Activated T-helper 1 cell treated with anti-CD3 and anti-CD28 coated beads, Interleukin-12 subunit alpha, Interleukin-12 subunit beta, Interleukin-2, Interleukin-4 antibody, amounts not matched to agents 30 ng/mL and 10 ng/mL and 1 ng/mL, durations not matched to agents 14 hours and 24 hours and 36 hours (primary cell): Measurements from ENCODE around the gene NLGN2. TPM values are rescaled to one million over a fixed set of nuclear protein-coding genes. Genes with fewer than 3 reads are reported as not detected.

Experiments used
- DNase-seq: peaks from one replicate; pipeline ENCODE4 v3.0.0; 2021; ENCODE audit warnings: low spot score
- H3K27ac Mint-ChIP-seq: one replicate; pipeline ENCODE4 v1.8.0; 2021; ENCODE audit warnings: mild to moderate bottlenecking, mixed read lengths
- H3K27me3 Mint-ChIP-seq: one replicate; pipeline ENCODE4 v1.8.0; 2022; ENCODE audit warnings: mild to moderate bottlenecking, moderate library complexity, mixed read lengths; ENCODE audit not compliant: insufficient read depth
- H3K36me3 Mint-ChIP-seq: one replicate; pipeline ENCODE4 v1.8.0; 2021; ENCODE audit warnings: low read depth, mixed read lengths
- H3K4me1 Mint-ChIP-seq: one replicate; pipeline ENCODE4 v1.8.0; 2021; ENCODE audit warnings: low read depth, mixed read lengths
- H3K4me3 Mint-ChIP-seq: one replicate; pipeline ENCODE4 v1.8.0; 2021; ENCODE audit warnings: mild to moderate bottlenecking, moderate library complexity, mixed read lengths
- H3K9me3 Mint-ChIP-seq: one replicate; pipeline ENCODE4 v1.8.0; 2021; ENCODE audit warnings: mixed read lengths
- intact Hi-C: fragments of 100-400 bp; cut with micrococcal nuclease; formaldehyde crosslinking; loops from one replicate; pipeline ENCODE4 v1.15.1; 2024
- total RNA-seq: library from RNA; stranded (reverse); gene quantifications from 2 replicates; pipeline ENCODE4 v1.2.3, GENCODE V29; 2022

Gene NLGN2
- total RNA-seq, 1 donor from 2014 or later = 2.7 TPM

GRCh38 chr17:7410634-7411426 is 3.2 kb downstream of the NLGN2 start:
- DNase-seq = no peak
- Mint-ChIP-seq H3K27me3 (peaks cover 20% of the 10 kb centered on the region), H3K9me3 (no peaks in the 10 kb centered on the region), H3K4me1 (peaks cover 4% of the 10 kb centered on the region), H3K4me3 (no peak overlapping the region), H3K36me3 (peaks cover under 1% of the 10 kb centered on the region), H3K27ac (no peak overlapping the region)
- intact Hi-C loops = no loop called here

- Mint-ChIP-seq H3K9me3 (no peaks in the 10 kb centered on the region), H3K36me3 (no peaks in the 10 kb centered on the region), H3K27me3 (peaks cover 15% of the 10 kb centered on the region), H3K4me1 (no peaks in the 10 kb centered on the region), H3K4me3 (no peak overlapping the region), H3K27ac (no peak overlapping the region)
- intact Hi-C loops = no loop called here
- DNase-seq = no peak
Observed at GRCh38 chr17:7411427-7411750, 3.7 kb downstream of the NLGN2 start.

GRCh38 chr17:7413346-7413985 is 5.8 kb downstream of the NLGN2 start:
- Mint-ChIP-seq H3K27ac (no peak overlapping the region), H3K27me3 (peaks cover 11% of the 10 kb centered on the region), H3K4me3 (no peak overlapping the region), H3K4me1 (no peaks in the 10 kb centered on the region), H3K36me3 (no peaks in the 10 kb centered on the region), H3K9me3 (no peaks in the 10 kb centered on the region)
- intact Hi-C loops = no loop called here
- DNase-seq = no peak

GRCh38 chr17:7414837-7415236 is 7.2 kb downstream of the NLGN2 start:
- Mint-ChIP-seq H3K4me3 (no peak overlapping the region), H3K36me3 (no peaks in the 10 kb centered on the region), H3K27ac (no peak overlapping the region), H3K4me1 (no peaks in the 10 kb centered on the region), H3K9me3 (no peaks in the 10 kb centered on the region), H3K27me3 (peaks cover 7% of the 10 kb centered on the region)
- intact Hi-C loops = no loop called here
- no peak for DNase-seq

GRCh38 chr17:7415784-7416183 is 8.1 kb downstream of the NLGN2 start:
- intact Hi-C loops = no loop called here
- H3K27me3 Mint-ChIP-seq = peaks cover 3% of the 10 kb centered on the region
- no peak overlapping the region for H3K27ac Mint-ChIP-seq
- no peak for DNase-seq
- H3K4me1 Mint-ChIP-seq = no peaks in the 10 kb centered on the region
- H3K4me3 Mint-ChIP-seq = no peak overlapping the region
- no peaks in the 10 kb centered on the region for H3K36me3 Mint-ChIP-seq
- no peaks in the 10 kb centered on the region for H3K9me3 Mint-ChIP-seq

- Mint-ChIP-seq H3K27me3 (peaks cover 3% of the 10 kb centered on the region), H3K4me3 (no peak overlapping the region), H3K4me1 (no peaks in the 10 kb centered on the region), H3K36me3 (no peaks in the 10 kb centered on the region), H3K27ac (no peak overlapping the region), H3K9me3 (no peaks in the 10 kb centered on the region)
- DNase-seq = no peak
- intact Hi-C loops = no loop called here
Observed at GRCh38 chr17:7416323-7416722, 8.7 kb downstream of the NLGN2 start.

GRCh38 chr17:7417056-7417655 is 9.5 kb downstream of the NLGN2 start:
- intact Hi-C loops = no loop called here
- no peaks in the 10 kb centered on the region for H3K36me3 Mint-ChIP-seq
- H3K27ac Mint-ChIP-seq = no peak overlapping the region
- no peaks in the 10 kb centered on the region for H3K4me1 Mint-ChIP-seq
- H3K4me3 Mint-ChIP-seq = no peak overlapping the region
- peaks cover 3% of the 10 kb centered on the region for H3K27me3 Mint-ChIP-seq
- no peak for DNase-seq
- H3K9me3 Mint-ChIP-seq = no peaks in the 10 kb centered on the region

GRCh38 chr17:7418472-7419152 is 11.0 kb downstream of the NLGN2 start:
- no peaks in the 10 kb centered on the region for H3K9me3 Mint-ChIP-seq
- H3K4me3 Mint-ChIP-seq = no peak overlapping the region
- intact Hi-C loops = no loop called here
- H3K36me3 Mint-ChIP-seq = no peaks in the 10 kb centered on the region
- no peaks in the 10 kb centered on the region for H3K4me1 Mint-ChIP-seq
- H3K27me3 Mint-ChIP-seq = no peaks in the 10 kb centered on the region
- no peak for DNase-seq
- no peak overlapping the region for H3K27ac Mint-ChIP-seq

- Mint-ChIP-seq H3K9me3 (no peaks in the 10 kb centered on the region), H3K4me3 (no peak within 1 kb of the TSS), H3K4me1 (no peaks in the 10 kb centered on the region), H3K27me3 (no peaks in the 10 kb centered on the region), H3K27ac (no peak within 1 kb of the TSS), H3K36me3 (no peaks in the 10 kb centered on the region)
- intact Hi-C loops = no loop called here
- no peak for DNase-seq
Observed at GRCh38 chr17:7419819-7420610, 12.4 kb downstream of the NLGN2 start, which contains the start of gene SPEM1. Gene SPEM1 (plus strand): TSS chr17:7420324. CDS start chr17:7420385, 61 bp downstream.

GRCh38 chr17:7421186-7421585 is 13.5 kb downstream of the NLGN2 start:
- no peaks in the 10 kb centered on the region for H3K36me3 Mint-ChIP-seq
- intact Hi-C loops = no loop called here
- H3K27me3 Mint-ChIP-seq = no peaks in the 10 kb centered on the region
- no peak for DNase-seq
- no peak overlapping the region for H3K4me3 Mint-ChIP-seq
- no peak overlapping the region for H3K27ac Mint-ChIP-seq
- H3K9me3 Mint-ChIP-seq = no peaks in the 10 kb centered on the region
- no peaks in the 10 kb centered on the region for H3K4me1 Mint-ChIP-seq

- H3K36me3 Mint-ChIP-seq = no peaks in the 10 kb centered on the region
- H3K27ac Mint-ChIP-seq = no peak overlapping the region
- DNase-seq = no peak
- H3K27me3 Mint-ChIP-seq = no peaks in the 10 kb centered on the region
- intact Hi-C loops = no loop called here
- no peak overlapping the region for H3K4me3 Mint-ChIP-seq
- H3K4me1 Mint-ChIP-seq = no peaks in the 10 kb centered on the region
- no peaks in the 10 kb centered on the region for H3K9me3 Mint-ChIP-seq
Observed at GRCh38 chr17:7423679-7424078, 16.0 kb downstream of the NLGN2 start.

GRCh38 chr17:7425316-7425715 is 17.7 kb downstream of the NLGN2 start, which contains the start of gene SPEM2:
Gene SPEM2 (plus strand): TSS chr17:7425616. CDS start chr17:7425689, 73 bp downstream.
- no peak for DNase-seq
- no peak within 1 kb of the TSS for H3K27ac Mint-ChIP-seq
- no peaks in the 10 kb centered on the region for H3K4me1 Mint-ChIP-seq
- H3K36me3 Mint-ChIP-seq = no peaks in the 10 kb centered on the region
- H3K27me3 Mint-ChIP-seq = no peaks in the 10 kb centered on the region
- no peak within 1 kb of the TSS for H3K4me3 Mint-ChIP-seq
- no peaks in the 10 kb centered on the region for H3K9me3 Mint-ChIP-seq
- intact Hi-C loops = no loop called here
